Stimulated activated CD4-positive, alpha-beta T cell treated with anti-CD3 and anti-CD28 coated beads, Interleukin-2, amount 100 ng/mL, for 24 hours (primary cell): ENCODE results near the gene DENND2A.
"Not testable (repeated sequence)": the region's sequence is repeated elsewhere in the genome, so short reads cannot be mapped to it uniquely, and the experiment has no call there.

Experiments
- DNase-seq, 2 donors: peaks; one replicate each; pipeline ENCODE4 v3.0.0-alpha.2; 2020

The DENND2A gene, protein sequence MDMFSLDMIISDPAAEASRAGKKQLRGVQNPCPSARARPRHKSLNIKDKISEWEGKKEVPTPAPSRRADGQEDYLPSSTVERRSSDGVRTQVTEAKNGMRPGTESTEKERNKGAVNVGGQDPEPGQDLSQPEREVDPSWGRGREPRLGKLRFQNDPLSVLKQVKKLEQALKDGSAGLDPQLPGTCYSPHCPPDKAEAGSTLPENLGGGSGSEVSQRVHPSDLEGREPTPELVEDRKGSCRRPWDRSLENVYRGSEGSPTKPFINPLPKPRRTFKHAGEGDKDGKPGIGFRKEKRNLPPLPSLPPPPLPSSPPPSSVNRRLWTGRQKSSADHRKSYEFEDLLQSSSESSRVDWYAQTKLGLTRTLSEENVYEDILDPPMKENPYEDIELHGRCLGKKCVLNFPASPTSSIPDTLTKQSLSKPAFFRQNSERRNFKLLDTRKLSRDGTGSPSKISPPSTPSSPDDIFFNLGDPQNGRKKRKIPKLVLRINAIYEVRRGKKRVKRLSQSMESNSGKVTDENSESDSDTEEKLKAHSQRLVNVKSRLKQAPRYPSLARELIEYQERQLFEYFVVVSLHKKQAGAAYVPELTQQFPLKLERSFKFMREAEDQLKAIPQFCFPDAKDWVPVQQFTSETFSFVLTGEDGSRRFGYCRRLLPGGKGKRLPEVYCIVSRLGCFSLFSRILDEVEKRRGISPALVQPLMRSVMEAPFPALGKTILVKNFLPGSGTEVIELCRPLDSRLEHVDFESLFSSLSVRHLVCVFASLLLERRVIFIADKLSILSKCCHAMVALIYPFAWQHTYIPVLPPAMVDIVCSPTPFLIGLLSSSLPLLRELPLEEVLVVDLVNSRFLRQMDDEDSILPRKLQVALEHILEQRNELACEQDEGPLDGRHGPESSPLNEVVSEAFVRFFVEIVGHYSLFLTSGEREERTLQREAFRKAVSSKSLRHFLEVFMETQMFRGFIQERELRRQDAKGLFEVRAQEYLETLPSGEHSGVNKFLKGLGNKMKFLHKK

DNA sequence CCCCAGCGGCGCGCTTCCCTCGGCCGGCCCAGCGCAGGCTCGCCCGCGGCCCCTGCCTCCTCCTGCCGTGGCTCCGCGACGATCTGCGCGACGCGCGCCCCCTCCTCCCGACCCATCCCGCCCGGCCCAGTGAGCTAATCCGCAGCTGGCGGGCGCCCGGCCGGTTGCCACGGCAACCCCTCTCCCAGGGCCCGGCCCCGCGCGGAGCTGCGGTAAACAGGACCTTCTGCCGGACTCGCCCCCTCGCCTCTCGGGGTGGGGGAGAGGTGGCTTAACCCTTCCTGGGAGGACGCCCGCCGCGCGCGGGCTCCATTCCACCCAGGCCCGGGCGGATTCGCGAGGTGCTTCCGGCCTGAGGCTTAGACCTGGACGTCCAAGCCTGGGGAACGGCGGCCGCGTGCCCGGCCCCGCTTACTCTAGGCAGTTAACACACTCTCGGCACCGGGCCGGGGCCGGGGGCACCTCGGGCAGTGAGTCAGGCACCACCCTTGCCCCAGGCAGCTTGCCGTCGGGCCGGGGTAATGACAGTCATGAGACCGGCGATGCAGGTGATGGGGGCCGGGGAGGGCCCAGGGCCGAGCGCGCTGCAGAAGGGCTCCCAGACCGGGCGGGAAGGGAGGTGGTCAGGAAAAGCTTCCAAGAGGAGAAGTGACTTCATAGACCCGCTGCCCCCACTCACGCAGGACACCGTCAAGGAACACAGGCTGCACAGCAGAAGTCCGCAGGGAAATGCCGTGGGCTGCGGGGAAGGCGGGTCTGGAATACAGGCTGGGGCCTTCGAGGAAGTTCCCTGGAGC lies at the start of gene DENND2A:
TSS of gene DENND2A (minus strand) at position 87 of the 797 bp plus-strand sequence. CDS start 38,416 bp downstream, outside the sequence.
- peak in 1 of 2 donors; percentile 17 for DNase-seq

- no peak for DNase-seq
Observed at GRCh38 chr7:140689199-140690152, 48.9 kb upstream of the DENND2A start.

- DNase-seq = no peak
Observed at GRCh38 chr7:140688341-140688740, 47.7 kb upstream of the DENND2A start.

DNA sequence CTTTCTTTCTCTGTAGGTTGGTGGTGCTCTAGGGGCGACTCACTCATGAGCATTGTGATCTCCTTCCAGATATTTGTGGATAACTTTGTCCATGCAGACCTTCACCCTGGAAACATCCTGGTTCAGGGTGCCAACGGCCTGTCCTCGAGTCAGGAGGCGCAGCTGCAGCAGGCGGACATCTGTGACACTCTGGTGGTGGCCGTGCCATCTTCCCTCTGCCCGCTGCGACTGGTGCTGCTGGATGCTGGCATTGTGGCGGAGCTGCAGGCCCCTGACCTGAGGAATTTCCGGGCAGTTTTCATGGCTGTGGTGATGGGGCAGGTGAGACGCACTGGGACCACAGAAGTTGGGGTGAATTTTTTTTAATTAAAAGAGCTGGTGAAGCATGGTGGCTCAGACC lies 46.3 kb upstream of the DENND2A start:
- DNase-seq = no peak

GRCh38 chr7:140685407-140686087 lies 44.9 kb upstream of the DENND2A start:
- no peak for DNase-seq

GRCh38 chr7:140684066-140684950 lies 43.7 kb upstream of the DENND2A start:
- no peak for DNase-seq

DNA sequence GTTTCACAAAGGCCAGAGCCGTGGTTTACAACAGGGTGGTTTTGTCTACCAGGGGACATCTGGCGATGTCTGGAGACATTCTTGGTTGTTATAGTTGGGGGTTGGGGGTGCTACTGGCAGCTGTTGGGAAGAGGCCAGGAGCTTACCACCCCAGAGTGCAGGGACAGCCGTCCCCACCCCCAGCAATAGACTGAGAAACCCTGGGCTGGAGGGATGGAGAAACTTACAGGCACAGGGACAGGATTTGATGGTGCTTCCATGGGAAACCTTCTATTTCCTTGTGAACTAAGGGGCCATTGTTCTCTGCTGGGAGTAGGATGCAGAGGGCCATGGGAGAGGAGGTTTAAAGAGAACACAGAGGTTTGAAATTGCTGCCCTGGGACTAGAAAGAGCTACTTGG lies 43.0 kb upstream of the DENND2A start:
- DNase-seq = no peak

GRCh38 chr7:140681766-140682165 lies 41.2 kb upstream of the DENND2A start:
- DNase-seq = no peak

- no peak for DNase-seq
Observed at GRCh38 chr7:140680886-140681285, 40.3 kb upstream of the DENND2A start.

DNA sequence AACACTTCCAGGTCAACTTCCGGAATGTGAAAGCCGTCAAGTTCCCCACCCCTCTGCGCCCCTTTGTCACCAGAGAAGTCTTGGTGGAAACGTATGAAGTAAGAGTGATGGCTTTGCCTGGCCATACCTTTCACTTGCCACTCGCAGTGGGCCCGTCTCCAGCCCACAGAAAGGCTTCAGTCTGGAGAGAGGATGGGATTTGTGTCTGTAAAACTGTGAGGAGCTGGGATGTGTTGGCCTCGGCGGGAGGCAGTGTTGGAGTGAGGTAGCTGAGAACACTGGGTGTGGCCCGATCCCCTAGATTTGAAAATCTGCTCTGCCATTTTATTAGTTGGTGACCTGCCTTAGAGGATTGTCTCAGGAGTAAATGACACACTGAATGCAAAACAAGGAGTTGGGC lies 38.6 kb upstream of the DENND2A start:
- DNase-seq = no peak

- no peak for DNase-seq
Observed at GRCh38 chr7:140678816-140679130, 38.2 kb upstream of the DENND2A start.

DNA sequence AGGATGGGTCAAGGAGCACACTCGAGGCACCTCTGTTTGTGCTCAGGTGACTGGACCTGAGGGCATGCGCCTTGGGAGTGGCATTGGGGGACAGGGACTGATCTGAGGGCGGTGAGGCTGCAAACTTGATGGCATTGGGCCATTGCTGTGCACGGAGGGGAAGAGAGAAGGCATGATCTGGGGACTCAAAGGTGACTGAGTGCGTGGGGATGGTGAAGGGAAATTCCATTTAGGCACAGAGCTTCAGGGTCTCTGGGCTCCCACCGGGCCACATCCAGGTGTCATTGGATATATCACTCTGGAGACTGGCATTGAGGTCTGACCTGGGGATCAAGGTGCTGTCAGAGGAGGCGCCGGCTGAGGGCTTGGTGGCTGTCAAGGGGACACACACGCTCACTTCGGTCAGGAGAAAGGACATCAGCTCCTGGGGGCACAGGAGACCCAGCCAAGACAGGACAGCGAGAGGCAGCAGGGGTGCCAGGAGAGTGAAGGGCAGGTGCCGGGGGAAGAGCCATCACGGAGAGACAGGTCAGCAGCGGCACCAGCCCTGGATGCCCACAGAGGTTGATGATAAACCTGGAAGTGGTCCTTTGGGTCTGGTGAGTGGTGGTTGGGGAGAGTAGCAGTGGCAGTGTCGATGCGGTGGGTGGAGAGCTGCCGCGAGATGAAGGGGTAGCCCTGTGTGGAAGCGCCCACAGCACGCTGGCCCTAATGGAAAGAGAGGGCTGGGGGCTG lies 37.6 kb upstream of the DENND2A start:
- no peak for DNase-seq

- DNase-seq = no peak
Observed at GRCh38 chr7:140677496-140677895, 36.9 kb upstream of the DENND2A start.

GRCh38 chr7:140676956-140677355 lies 36.3 kb upstream of the DENND2A start:
- DNase-seq = not testable (repeated sequence)

DNA sequence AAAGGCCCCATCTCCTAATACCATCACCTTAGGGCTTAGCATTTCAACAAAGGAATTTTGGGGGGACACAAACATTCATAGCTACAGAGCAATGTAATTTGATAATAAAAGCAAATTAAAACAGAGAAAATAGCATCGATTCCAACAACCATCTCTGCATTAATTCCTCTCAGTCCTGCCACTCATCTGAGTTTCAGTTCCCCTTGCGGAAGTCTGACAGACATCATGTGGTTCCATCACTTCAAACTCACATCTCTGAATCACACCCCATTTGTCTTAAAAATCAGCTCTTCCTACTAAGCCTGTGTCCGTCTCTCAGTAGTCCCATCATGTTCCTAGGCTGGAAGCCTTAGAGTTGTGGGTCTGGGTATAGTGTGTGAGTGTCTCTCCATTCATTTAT lies 35.7 kb upstream of the DENND2A start:
- no peak for DNase-seq

GRCh38 chr7:140675726-140676125 lies 35.1 kb upstream of the DENND2A start:
- DNase-seq = no peak

DNA sequence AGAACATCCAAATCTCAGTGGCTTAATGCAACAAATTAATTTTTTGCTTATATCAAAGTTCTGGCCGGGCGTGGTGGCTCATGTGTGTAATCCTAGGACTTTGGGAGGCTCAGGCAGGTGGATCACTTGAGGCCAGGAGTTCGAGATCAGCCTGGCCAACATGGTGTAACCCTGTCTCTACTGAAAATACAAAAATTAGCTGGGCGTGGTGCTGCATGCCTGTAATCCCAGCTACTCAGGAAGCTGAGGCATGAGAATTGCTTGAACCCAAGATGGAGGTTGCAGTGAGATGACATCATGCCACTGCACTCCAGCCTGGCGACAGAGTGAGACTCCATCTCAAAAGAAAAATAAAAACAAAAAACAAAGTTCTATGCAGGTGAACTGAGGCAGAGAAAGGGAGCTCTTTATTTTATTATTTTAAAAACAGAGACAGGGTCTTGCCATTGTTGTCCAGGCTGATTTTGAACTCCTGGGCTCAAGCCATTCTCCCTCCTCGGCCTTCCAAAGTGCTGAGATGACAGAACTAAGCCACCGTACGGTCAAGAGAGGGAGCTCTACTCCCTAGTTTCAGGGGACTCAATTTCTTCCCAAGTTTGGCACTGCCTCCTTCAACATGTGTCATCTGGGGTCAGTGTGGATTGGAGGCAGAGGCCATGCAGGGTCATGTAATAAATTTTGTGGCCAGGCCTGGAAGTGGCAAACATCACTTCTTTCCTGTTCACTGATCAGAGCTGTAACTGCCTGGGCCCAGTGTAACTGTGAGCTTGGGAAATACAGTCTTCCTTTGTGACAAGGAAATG lies 34.5 kb upstream of the DENND2A start:
- no peak for DNase-seq

DNA sequence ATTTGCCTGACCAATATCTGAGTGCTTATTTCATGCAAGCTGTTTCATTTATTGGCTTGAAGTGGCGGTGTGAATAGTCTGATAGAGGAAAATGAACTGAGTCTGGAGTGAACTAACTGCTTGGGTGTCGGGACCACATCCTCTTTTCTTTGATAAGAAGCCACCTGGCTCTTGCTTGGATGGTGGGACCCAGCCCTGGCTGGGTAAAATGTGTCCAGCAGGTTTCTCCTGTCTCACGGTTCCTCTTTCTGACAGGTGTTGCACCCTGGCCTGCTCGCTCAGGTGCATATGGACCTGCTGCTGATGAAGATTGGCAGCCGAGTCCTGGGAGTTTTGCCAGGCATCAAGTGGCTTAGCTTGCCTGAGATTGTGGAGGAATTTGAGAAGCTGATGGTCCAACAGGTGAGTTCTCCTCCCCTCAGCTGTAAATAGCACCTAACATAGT lies 33.8 kb upstream of the DENND2A start:
- no peak for DNase-seq
